Frontal cortex (tissue), 4 donors: ENCODE measurements around the gene ISCU. TPM values are rescaled to one million over a fixed set of nuclear protein-coding genes. Genes with fewer than 3 reads are reported as not detected.

Experiments
- DNase-seq, 2 donors: peaks; one replicate each; pipeline ENCODE4 v3.0.0; 2012; ENCODE audit warnings: low spot score in 2 of 2
- FAIRE-seq: peaks from 2 replicates; lab custom pipeline; 2012; peaks lifted over from hg19 to GRCh38; lab: Jason Lieb, UNC
- total RNA-seq: library from RNA; depleted of rRNA; stranded (reverse); fragments of >200 nt; gene quantifications from one replicate; pipeline ENCODE4 v1.2.3, GENCODE V29; 2014
- donor health status: control.
- donor health status: control.
- donor health status: control.

The ISCU gene
- total RNA-seq = 40.8 TPM

DNA sequence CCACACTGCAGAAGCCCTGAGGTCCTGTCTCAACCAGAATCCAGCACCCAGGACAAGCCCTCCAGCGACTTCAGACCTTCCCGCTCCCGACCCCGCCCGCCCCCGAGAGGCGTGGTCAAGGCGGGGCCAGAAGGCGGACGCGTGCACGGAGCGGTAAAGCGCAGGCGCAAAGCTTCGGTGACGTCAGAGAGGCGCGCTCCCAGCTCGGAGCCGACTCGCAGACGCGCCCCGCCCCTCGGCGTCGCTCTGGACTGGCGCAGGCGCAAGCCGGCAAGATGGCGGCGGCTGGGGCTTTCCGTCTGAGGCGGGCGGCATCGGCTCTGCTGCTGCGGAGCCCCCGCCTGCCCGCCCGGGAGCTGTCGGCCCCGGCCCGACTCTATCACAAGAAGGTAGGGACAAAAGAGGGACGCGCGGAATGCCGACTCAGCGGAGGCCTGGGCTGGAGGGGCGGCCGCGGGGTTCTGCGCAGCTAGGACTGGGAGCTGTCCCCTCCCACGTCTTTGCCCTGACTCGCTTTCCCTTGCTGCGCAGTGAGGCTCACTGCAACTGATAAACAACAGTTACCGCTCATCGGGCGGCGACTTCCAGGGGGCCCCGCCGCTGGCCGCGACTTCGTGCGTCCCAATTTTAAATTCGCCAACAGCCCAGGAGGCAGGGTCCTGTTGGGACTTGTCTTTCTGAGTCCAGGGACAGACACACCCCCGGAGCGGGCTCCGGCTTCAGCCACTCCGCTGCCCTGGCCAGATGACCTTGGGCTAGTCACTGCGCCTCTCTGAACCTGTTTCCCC lies at the start of gene ISCU:
Gene ISCU (plus strand): TSS at position 249 of the 788 bp plus-strand sequence. CDS start 27 bp downstream, at position 276.
- FAIRE-seq (no peak), DNase-seq (peak; percentile 92 to 97)

DNA sequence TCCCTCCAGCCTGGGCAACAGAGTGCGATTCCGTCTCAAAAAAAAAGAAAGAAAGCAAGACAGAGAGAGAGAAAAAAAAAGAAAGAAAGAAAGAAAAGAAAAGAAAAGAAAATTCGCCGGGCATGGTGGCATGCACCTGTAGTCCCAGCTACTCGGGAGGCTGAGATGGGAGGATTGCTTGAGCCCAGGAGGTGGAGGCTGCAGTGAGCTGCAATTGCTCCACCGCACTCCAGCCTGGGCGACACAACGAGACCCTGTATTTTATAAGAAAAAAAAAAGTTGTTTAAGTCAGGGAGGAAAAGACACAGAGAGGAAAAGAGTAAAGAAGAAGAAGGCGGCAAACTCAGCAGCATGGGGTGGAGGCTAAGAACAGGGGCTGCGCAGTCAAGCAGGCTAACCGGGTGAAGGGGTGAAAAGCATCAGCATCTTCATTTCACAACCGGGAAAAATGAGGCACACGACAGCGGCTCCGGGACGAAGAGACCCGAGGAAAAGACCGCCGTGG lies 47.9 kb upstream of the ISCU start:
- no peak for FAIRE-seq
- DNase-seq = no peak

DNA sequence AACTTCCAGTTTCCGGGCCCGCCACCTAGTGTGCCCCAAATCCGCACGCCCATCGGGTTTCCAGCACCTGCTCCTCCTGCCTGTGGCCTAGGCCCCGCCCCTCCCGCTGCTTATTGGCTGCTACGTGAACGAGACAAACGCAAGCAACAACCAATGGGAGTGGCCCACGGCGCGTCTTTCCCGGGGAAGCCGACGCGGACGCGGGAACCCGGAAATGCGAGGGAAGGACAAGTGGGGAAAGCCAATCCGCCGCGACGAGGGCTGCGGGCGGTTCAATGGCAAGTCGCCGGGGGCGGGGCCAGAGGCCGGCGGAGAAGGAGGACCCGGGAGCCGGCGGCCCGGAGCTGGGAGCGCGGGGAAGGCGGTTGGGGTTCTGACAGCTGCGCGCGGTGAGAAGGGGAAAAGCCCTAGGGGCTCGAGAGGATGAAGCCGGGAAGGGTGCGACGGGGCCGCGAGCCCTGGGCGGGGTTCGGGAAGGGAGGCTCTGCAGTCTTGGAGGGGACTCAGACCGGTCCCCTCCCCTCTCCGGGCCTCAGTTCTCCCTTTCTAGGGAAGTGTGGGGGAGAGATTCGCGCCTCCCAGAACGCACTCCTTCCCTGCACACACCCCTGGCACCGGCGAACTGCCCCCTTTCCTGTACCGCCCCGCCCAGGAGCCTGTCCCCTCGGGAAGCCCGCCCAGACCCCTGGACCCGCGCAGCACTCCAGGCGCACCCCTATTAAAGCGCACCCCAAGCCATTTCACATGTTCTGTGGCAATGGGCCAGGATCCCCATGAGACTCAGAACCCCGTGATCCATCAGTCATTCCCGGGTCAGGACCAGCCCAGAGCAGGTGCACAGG lies 47.2 kb upstream of the ISCU start, which contains the start of gene FICD:
Gene FICD (plus strand): TSS at position 305 of the 842 bp plus-strand sequence. CDS start 1,696 bp downstream, outside the sequence.
- DNase-seq (peak; percentile 92 to 97), FAIRE-seq (peak; percentile 98)

GRCh38 chr12:108515916-108516315 lies 46.5 kb upstream of the ISCU start:
- FAIRE-seq (no peak), DNase-seq (no peak)

GRCh38 chr12:108516511-108517275 lies 45.7 kb upstream of the ISCU start:
- no peak for FAIRE-seq
- DNase-seq = no peak

DNA sequence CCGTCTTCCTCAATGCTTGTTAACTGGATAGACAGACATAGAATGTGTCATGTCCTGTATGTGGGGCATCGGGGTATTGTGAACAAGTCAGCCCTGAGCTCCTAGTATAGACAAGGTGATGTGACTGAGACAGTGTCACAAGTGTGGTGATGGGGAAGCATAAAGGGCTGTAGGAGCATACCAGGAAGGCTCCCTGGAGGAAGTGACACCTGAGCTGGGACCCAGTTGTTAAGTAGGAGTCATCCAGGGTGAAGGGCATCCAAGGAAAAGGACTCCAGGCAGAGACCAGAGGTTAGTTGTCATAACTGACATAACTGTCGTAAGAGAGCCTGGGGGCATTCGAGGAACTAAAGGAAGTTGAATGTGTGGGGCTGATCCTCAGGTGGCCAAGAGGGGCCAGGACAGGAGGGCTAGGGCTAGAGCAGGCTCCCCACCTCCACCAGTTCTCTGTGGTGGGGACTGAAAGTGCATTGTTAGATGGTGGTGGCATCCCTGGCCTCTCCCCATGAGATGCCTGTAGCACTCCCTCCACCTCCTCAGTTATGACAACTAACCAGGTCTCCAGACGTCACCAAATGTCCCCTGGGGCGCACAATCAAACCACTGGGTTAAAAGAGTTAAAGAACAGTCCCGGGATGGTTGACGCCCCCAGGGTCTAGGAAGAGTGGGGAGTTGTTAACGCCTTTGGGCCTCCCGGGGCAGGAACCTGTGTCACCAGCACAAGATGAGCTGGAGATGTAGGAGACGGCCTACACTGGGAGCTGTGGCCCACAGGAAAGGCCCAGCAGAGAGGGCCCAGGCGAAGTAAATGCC lies 44.9 kb upstream of the ISCU start:
- FAIRE-seq (no peak), DNase-seq (no peak)

- no peak for DNase-seq
- FAIRE-seq = no peak
Measured at GRCh38 chr12:108518101-108518715, 44.2 kb upstream of the ISCU start.

DNA sequence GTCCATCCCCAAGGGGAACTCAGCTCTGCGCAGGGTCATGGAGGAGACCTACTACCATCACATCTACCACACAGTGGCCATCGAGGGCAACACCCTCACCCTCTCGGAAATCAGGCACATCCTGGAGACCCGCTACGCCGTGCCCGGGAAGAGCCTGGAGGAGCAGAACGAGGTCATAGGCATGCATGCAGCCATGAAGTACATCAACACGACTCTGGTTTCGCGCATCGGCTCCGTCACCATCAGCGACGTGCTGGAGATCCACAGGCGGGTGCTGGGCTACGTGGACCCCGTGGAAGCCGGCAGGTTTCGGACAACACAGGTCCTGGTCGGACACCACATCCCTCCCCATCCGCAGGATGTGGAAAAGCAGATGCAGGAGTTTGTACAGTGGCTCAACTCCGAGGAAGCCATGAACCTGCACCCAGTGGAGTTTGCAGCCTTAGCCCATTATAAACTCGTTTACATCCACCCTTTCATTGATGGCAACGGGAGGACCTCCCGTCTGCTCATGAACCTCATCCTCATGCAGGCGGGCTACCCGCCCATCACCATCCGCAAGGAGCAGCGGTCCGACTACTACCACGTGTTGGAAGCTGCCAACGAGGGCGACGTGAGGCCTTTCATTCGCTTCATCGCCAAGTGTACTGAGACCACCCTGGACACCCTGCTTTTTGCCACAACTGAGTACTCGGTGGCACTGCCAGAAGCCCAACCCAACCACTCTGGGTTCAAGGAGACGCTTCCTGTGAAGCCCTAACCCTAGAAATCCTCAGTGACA lies 43.5 kb upstream of the ISCU start:
- no peak for FAIRE-seq
- DNase-seq = no peak

- FAIRE-seq (no peak), DNase-seq (no peak)
Measured at GRCh38 chr12:108519558-108519957, 42.8 kb upstream of the ISCU start.

GRCh38 chr12:108523365-108523764 lies 39.0 kb upstream of the ISCU start:
- no peak for DNase-seq

GRCh38 chr12:108525681-108526080 lies 36.7 kb upstream of the ISCU start:
- FAIRE-seq (no peak), DNase-seq (no peak)

More at GRCh38 chr12:108523365-108523764, 39.0 kb upstream of the ISCU start:
- FAIRE-seq = no peak

DNA sequence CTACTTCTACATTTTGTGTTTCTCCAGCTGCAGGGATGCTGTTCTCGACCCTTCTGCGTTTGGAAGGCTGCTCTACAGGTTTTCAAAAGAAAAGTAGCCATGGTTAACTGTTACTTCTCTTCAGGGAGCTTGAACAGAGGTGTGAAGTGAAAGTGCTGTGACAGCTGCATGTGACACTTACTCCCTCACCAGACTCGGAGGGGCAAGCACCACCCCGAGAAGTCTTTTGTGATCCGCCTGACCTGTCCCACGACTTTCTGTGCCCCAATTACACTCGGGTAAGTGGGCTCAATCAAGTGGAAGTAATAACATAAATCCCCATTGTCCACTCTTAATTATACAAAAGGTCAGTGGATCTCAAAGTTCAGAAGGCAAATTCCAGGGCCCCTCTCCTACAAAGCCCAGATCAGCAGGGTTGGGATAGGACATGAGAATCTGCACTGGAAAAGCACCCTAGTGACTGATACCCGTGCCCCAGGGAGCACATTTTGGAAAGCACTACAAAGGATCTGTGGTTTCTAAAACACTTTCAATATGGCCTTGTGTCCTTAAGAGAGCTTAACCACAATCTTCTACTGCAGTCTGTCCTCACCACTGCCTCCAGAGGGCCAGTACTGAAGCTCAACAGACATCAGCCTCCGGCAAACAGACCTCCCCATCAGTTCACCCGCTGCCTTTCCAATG lies 35.8 kb upstream of the ISCU start:
- FAIRE-seq (no peak), DNase-seq (no peak)

DNA sequence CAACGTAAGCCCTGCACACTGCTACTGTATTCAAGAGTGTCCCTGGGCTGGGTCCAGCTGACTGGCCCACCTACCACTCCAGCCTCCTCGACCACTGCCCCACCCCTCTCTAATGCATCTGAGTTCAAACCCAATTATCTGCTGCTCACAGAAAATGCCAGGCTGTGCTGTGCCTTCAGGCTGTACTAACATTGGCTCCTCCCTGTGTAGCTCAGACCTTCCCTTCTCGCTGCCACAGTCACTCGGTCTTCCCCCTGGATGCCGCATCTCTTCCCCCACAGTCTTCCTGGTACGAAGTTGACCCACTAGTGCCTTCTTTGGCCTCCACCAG lies 35.3 kb upstream of the ISCU start:
- DNase-seq (no peak), FAIRE-seq (no peak)

- no peak for DNase-seq
- no peak for FAIRE-seq
Measured at GRCh38 chr12:108530161-108530560, 32.2 kb upstream of the ISCU start.

DNA sequence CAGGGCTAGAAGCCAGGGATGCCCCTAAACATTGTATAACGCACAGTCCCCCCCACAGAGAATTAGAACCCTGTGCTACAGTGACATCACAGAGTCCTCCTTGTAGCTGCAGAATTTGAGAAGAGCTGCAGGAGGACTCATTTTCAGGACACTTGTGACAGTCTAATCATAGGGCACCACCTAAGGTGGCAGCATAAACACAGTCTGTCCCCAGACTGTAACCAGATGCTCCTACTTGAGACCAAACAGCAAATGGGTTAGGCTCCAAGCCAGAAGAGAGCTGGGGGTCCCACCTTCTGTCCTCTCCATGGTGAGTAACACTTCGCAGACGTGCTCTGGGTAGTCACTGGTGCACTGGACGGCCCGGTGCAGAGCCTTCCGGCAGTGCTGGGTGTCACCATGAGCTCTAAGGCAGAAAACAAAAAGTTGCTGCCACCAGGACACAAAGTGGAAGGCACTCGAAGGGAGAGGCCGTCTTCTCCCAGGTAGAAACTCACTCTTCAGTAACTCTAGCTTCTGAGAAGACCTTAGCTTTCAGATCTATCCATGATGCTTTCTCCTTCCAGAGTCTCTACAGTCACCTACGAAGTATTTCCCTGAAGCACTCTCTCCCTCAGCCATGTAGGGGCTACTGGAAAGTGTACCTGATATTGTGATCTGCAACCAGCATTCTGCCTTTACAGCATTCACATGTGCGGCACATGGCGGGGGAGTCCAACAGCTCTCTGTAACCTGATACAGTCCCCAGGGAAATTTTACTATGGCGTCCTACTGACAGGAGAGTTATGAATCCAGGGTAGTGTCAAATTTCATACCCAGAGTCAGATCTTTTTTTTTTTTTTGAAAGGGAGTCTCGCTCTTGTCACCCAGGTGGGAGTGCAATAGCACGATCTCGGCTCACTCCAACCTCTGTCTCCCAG lies 30.2 kb upstream of the ISCU start:
- no peak for DNase-seq
- FAIRE-seq = no peak

DNA sequence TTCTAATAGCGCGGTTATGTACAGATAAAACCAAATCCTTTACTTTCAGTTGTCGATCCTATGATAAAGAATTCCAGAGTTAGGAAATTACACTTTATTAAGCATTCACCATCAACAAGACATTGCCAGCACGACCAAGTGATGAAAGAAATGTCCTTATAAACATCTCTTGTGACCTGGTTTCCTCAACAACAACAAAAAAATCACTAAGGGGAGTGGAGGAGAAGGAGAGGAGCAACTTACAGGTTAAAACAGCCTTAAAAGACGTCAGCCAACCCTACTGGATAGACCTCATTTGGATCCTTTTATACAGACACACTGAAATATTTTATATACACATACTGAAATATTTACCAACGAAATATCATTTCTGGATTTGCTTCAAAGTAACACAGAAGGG lies 24.2 kb upstream of the ISCU start:
- DNase-seq = no peak
- FAIRE-seq = no peak
